Lung (tissue), 12 donors: Measurements from ENCODE around the gene KCNH4. TPM values are rescaled to one million over a fixed set of nuclear protein-coding genes. Genes with fewer than 3 reads are reported as not detected.

Experiments
- ATAC-seq: fragments of 200-7000 bp; cut with Tn5 transposase; one replicate; pipeline ENCODE4 v1.9.1; 2020; ENCODE audit warnings: moderate number of reproducible peaks; ENCODE audit not compliant: insufficient read depth, low FRiP score
- DNase-seq, 3 donors: peaks; one replicate each; pipeline ENCODE4 v3.0.0-alpha.2; 2013 to 2017
- H3K27ac ChIP-seq, 2 donors: one replicate each; pipeline ENCODE4 v1.5.1; 2013; ENCODE audit warnings: mild to moderate bottlenecking in 2 of 2, moderate library complexity in 2 of 2, control low read depth in 1 of 2, inconsistent platforms in 1 of 2, low read depth in 1 of 2, low read length in 1 of 2
- H3K27me3 ChIP-seq, 3 donors: one replicate each; pipeline ENCODE4 v1.5.1; 2013; ENCODE audit warnings: low read length in 2 of 3; ENCODE audit not compliant: control insufficient read depth in 3 of 3, insufficient read depth in 3 of 3
- H3K36me3 ChIP-seq, 4 donors: one replicate each; pipeline ENCODE4 v1.5.1; 2013; ENCODE audit warnings: low read length in 4 of 4, mild to moderate bottlenecking in 1 of 4, moderate library complexity in 1 of 4; ENCODE audit not compliant: control insufficient read depth in 4 of 4, insufficient read depth in 4 of 4
- H3K4me1 ChIP-seq, 5 donors: one replicate each; pipeline ENCODE4 v1.5.1; 2013; ENCODE audit warnings: low read length in 5 of 5, mild to moderate bottlenecking in 2 of 5, moderate library complexity in 1 of 5; ENCODE audit not compliant: control insufficient read depth in 5 of 5, insufficient read depth in 5 of 5
- H3K4me3 ChIP-seq: one replicate; pipeline ENCODE4 v1.5.1; 2013; ENCODE audit warnings: mild to moderate bottlenecking, control low read depth, moderate library complexity
- H3K9ac ChIP-seq, 2 donors: one replicate each; pipeline ENCODE4 v1.5.1; 2013; ENCODE audit warnings: low read length in 2 of 2, control low read depth in 1 of 2; ENCODE audit not compliant: insufficient read depth in 1 of 2
- H3K9me3 ChIP-seq, 4 donors: one replicate each; pipeline ENCODE4 v1.5.1; 2013; ENCODE audit warnings: low read length in 3 of 4, mild to moderate bottlenecking in 1 of 4, moderate library complexity in 1 of 4; ENCODE audit not compliant: control insufficient read depth in 4 of 4, insufficient read depth in 3 of 4
- WGBS, 2 donors: extraction: QIAGEN DNeasy Blood & Tissue Kit; methylation state at CpG; one replicate each; pipeline ENCODE4 v1.1.7; 2013; 5-methylcytosine and 5-hydroxymethylcytosine counted together
- polyA plus RNA-seq, 2 donors: library from polyadenylated mRNA; stranded (reverse); fragments of 200-250 nt; gene quantifications; one replicate each; pipeline ENCODE4 v1.2.1, GENCODE V29; 2013
- total RNA-seq, 2 donors: library from RNA; depleted of rRNA in 1 of 2; stranded (reverse); fragments of >200 nt in 1 of 2; gene quantifications; one replicate each; pipeline ENCODE4 v1.2.1, GENCODE V29; 2014 to 2021
- TF ChIP-seq, protein P1 (sequence below): IDR thresholded peaks from 2 replicates; pipeline ENCODE4 v1.5.1; 2012; ENCODE audit warnings: mild to moderate bottlenecking; ENCODE audit errors: control extremely low read depth, extremely low read depth
- donor health status: control.
- donor health status: control.
- donor health status: Bipolar disorder and iron deficiency.
- donor health status: healthy.
- donor health status: DM: yes; HTN: yes; CAD: no.

KCNH4 gene
- total and polyA plus RNA-seq, 4 donors: 0.04 to 0.57 (median 0.21) TPM

- Histone ChIP-seq H3K36me3 (no peaks in the 10 kb centered on the region), H3K9me3 (no peaks in the 10 kb centered on the region), H3K4me1 (peaks cover 0 to 7% (median 0%) of the 10 kb centered on the region in 5 donors), H3K4me3 (no peak overlapping the region), H3K27ac (no peak overlapping the region), H3K27me3 (peaks cover 0 to 13% (median 6%) of the 10 kb centered on the region in 3 donors), H3K9ac (no peak overlapping the region)
- DNase-seq: no peak
- TF ChIP-seq, protein P1, sequence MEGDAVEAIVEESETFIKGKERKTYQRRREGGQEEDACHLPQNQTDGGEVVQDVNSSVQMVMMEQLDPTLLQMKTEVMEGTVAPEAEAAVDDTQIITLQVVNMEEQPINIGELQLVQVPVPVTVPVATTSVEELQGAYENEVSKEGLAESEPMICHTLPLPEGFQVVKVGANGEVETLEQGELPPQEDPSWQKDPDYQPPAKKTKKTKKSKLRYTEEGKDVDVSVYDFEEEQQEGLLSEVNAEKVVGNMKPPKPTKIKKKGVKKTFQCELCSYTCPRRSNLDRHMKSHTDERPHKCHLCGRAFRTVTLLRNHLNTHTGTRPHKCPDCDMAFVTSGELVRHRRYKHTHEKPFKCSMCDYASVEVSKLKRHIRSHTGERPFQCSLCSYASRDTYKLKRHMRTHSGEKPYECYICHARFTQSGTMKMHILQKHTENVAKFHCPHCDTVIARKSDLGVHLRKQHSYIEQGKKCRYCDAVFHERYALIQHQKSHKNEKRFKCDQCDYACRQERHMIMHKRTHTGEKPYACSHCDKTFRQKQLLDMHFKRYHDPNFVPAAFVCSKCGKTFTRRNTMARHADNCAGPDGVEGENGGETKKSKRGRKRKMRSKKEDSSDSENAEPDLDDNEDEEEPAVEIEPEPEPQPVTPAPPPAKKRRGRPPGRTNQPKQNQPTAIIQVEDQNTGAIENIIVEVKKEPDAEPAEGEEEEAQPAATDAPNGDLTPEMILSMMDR: no peak
- ATAC-seq: no peak
- 66 to 71% methylated on average over 14 of the region's 14 CpGs for WGBS, 2 donors
Observed at GRCh38 chr17:42174126-42174783, 6.7 kb downstream of the KCNH4 start.

GRCh38 chr17:42171831-42172230 lies 9.1 kb downstream of the KCNH4 start:
- ATAC-seq (no peak), DNase-seq (no peak)
- Histone ChIP-seq H3K4me3 (no peak overlapping the region), H3K27me3 (peaks cover 0 to 9% (median 0%) of the 10 kb centered on the region in 3 donors), H3K4me1 (no peaks in the 10 kb centered on the region), H3K36me3 (no peaks in the 10 kb centered on the region), H3K27ac (no peak overlapping the region), H3K9me3 (no peaks in the 10 kb centered on the region), H3K9ac (no peak overlapping the region)
- TF ChIP-seq, protein P1: no peak
- 74 to 78% methylated on average over 11 of the region's 11 CpGs for WGBS, 2 donors

DNA sequence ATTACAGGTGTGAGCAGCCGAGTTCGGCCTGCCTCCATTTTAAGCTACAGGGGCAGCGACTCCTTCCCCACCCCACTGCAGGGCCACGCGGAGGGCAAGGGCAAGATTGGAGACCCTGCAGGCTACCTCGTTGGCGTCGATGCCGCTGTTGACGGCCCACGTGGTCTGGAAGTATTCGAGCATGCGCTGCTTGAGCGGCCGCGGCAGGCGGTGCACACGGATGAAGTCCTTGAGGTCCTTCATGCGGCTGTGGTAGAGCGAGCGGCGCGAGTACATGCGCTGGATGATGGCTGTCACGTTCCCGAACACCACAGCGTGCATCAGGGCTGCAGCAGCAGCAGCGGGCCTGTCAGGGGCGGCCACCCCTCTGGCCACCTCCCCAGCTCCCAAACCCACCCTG lies 11.6 kb downstream of the KCNH4 start:
- no peak overlapping the region for H3K4me3 ChIP-seq
- 95 to 96% methylated on average over 29 of the region's 29 CpGs for WGBS, 2 donors
- no peaks in the 10 kb centered on the region for H3K36me3 ChIP-seq
- no peak overlapping the region for H3K27ac ChIP-seq
- no peaks in the 10 kb centered on the region for H3K9me3 ChIP-seq
- TF ChIP-seq, protein P1: no peak
- no peaks in the 10 kb centered on the region for H3K4me1 ChIP-seq
- H3K9ac ChIP-seq: no peak overlapping the region
- no peak for DNase-seq
- no peak for ATAC-seq
- peaks cover 0 to 8% (median 0%) of the 10 kb centered on the region in 3 donors for H3K27me3 ChIP-seq

DNA sequence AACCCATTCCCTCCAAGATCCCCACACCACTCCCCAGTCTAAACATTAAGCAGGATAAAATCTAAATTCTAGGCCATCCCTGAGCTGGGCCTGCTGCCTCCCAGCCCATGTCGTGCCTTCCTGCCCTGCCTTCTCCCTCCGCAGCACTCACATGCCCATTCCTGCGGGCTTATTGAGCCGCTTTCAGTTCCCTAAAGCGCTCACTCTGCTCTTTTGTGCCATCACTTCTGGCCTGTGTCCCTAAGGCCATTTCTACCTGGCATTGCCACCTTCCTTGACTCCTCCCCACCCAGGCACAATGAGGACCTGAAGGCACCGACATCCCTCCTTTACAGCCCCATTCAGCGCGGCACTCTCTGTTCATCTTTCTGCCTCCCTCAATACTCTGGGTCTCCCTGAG lies 13.1 kb downstream of the KCNH4 start:
- ATAC-seq: no peak
- Histone ChIP-seq H3K4me3 (no peak overlapping the region), H3K9me3 (no peaks in the 10 kb centered on the region), H3K9ac (no peak overlapping the region), H3K36me3 (no peaks in the 10 kb centered on the region), H3K27me3 (peaks cover 0 to 7% (median 0%) of the 10 kb centered on the region in 3 donors), H3K27ac (no peak overlapping the region), H3K4me1 (no peaks in the 10 kb centered on the region)
- TF ChIP-seq, protein P1: no peak
- 82 to 87% methylated on average over 8 of the region's 8 CpGs for WGBS, 2 donors
- DNase-seq: no peak
